NCI-H146 (cell line): ENCODE data around the gene MRGPRD.

ENCODE experiments used
- DNase-seq: peaks from one replicate; lab custom pipeline; 2025; lab: John Stamatoyannopoulos, UW

Gene MRGPRD, protein sequence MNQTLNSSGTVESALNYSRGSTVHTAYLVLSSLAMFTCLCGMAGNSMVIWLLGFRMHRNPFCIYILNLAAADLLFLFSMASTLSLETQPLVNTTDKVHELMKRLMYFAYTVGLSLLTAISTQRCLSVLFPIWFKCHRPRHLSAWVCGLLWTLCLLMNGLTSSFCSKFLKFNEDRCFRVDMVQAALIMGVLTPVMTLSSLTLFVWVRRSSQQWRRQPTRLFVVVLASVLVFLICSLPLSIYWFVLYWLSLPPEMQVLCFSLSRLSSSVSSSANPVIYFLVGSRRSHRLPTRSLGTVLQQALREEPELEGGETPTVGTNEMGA

DNA sequence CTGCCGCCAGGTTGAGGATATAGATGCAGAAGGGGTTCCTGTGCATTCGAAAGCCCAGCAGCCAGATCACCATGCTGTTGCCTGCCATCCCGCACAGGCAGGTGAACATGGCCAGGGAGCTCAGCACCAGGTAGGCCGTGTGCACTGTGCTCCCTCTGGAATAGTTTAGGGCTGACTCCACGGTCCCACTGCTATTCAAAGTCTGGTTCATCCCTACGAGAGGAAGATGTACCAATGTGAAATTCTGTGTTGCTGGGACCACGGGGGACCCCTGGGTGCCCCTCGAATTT is at the start of gene MRGPRD:
TSS of gene MRGPRD (minus strand) at position 211 of the 290 bp plus-strand sequence. CDS start at position 211, 0 bp downstream.
- DNase-seq = no peak

DNA sequence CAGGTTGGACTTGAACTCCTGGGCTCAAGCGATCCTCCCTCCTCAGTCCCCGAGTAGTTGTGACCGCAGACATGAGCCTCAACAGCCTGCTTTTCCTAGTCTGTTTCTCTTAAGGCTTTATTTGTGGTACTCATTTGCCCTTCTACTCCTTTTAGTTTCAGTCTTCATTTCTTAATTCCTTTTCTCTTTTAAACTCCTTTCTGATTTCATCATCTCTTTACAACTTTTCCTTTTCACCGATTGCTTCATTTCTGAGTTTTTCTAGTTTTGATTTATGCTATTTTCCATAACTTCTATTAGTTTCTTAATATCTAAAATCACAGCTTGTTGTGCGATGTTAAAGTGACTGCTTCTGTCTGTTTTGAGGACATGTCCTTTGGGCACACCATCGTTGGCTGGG is 49.5 kb upstream of the MRGPRD start:
- no peak for DNase-seq

DNA sequence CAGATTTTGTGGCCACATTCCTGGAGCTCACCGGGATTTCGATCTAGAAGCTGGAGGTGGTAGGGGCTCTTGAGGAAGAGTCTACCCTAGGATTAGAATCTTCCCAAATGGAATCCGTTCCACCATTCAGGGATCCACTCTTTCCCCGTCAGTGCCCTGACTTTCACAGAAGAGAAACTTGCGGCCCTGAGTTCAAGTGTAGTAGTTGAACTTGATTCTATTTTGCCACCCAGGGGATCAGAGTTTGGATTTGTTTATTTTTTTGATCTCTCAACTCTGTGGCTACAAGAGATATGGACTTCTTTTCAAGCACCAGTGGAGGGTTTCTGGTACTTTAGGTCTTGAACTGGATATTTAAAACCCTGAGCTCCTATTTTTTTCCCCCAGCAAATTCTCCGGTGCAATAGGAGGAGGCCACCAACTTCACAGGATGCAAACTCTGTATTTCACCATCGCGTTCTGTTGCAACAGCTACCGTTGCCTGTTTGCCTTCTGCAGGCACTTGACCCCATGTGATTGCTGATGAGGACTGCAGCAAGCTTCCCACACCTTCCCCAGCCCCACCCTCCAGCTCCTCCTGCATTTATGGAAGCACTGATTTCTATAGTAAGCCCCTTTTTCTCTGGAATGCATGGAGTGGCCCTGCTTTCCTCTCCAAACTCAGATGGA is 47.1 kb upstream of the MRGPRD start:
- no peak for DNase-seq

DNA sequence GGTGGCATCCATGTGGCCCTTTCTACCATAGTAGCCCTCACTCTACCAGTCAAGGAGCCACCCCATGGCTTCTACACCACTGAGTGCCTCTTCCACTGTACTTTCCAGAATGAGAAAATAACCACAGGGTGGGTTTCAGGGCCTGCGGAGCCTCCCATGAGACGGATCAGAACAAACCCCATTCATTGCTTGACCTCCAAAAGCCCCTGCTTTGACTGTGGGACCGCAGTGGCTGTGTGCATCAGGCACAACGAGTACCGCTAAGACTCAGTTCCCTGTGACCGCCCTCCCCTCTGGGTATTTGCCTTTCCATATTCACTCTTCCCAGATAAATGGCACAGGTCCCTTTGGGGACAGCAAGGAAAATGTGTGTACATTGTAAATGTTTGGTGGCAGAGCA is 43.7 kb upstream of the MRGPRD start:
- no peak for DNase-seq

DNA sequence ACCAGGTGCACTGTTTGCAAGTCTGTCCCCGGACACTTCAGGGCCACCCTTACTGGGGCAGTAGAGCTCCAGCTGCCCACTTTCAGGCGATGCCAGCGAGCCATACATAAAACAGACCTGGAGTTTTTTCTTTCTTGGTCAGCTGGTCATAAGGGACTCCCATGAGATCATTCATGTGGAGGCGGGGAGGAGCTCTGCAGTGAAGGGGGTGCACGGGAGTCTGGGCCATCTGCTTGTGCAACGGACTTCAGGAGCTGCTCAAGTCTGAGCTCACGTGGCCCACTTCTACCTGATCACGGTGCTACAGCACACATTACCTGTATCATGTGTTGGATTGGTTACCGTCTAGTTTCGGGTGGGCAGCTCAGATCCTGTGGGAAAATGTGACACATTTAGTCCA is 41.5 kb upstream of the MRGPRD start:
- no peak for DNase-seq

DNA sequence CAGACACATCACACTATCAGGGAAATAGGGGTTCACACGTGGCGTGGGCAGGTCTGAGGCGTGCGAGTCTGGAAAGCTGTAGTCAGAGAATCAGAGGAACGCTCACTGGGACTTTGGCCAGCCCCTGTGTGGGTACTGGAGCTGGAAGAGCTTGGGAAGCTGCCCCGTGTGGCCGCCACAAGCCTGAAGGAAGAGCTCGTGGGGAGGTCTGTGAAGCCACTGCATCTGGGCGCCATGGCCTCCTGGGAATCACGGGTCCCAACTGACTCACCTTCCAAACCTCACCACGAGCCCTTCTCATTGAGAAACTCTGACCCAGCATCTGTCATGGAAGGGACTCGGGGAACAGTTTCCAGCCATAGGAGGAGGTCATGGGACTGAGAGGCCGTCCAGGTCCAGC is 38.1 kb upstream of the MRGPRD start:
- DNase-seq = no peak

DNA sequence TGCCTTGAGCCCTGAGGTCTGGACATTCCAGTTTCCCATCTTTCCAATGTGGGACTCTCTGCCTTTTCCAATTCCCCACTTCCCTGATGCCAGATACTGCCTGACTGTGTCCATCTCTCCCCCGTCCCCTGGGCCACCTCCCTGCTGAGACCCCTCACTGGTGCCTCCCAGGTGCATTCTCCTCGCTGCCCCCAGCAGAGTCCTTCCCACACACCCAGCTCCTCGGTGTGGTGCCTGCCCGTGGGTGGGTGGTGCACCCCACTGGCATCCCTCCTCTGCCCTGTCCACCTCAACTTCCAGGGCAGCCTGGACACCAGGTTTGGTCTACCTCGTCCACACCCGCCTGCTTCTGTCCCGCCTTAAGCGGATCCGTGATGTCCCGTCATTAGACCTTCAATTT is 37.2 kb upstream of the MRGPRD start:
- no peak for DNase-seq

DNA sequence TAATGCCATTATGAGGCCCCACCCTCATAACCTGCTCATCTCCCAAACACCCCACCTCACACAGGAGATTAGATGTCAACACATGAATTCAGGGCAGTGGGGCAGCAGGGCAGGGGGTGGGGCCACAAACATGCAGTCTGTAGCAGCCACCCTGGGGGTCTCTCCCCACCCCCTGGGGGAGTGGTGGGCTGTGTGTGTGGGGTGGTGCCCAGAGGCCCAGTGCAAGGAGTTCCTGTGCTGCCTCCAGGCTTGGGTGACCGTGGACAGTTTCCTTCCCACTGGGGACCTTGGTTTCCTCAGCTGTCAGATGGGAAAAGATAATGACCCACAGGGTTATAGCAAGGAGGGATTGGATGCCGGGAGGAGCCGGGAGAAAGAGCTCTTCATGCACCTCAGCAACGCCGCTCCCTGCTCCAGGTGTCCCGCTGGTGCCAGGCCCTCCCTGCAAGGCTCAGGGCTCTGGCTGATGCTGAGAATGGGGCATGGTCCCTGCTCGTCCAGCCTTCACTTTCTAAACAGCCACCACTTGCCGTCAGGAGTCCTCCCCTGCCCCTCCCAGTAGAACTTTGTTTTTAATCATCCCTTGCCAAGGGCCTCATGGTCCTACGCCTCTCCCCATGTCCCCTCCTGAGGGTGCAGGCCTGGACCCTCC is 34.2 kb upstream of the MRGPRD start:
- no peak for DNase-seq

DNA sequence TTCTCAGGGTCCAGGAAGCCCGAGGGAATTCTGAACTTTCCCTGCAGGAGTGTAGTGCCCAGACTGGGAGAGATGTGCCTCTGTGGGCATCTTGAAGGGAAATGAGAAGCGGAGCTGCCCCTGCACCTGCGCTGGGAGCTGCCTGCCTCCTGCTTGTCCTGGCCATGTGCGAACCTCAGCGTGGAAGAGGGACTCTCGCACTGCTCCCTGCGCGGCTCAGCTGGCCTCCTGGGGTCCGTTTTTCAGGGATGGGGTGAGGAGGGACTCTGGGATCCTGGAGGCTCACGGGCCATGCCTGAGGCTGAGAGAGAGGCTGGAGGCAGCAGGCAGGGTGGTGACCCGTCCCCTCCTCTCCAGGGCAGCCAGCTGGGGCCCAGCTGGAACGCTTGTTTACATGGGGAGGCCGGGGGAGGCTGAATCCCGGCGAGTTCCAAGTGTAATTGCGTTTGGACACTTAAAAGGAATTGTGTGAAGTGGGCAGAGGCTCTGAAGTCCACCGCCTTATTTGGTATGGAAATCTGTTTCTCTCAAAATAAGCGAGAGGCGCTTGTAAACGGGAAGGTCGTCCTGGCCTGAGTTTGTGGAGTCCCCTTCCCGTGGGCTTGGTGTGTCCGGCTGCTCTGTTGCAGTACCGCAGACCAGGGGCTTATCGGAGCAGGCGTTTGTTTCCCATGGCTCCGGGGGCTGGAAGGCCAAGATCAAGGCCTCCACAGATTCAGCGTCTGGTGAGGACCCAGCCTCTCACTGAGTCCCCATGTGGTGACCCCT is 33.5 kb upstream of the MRGPRD start:
- DNase-seq = peak; percentile 82

DNA sequence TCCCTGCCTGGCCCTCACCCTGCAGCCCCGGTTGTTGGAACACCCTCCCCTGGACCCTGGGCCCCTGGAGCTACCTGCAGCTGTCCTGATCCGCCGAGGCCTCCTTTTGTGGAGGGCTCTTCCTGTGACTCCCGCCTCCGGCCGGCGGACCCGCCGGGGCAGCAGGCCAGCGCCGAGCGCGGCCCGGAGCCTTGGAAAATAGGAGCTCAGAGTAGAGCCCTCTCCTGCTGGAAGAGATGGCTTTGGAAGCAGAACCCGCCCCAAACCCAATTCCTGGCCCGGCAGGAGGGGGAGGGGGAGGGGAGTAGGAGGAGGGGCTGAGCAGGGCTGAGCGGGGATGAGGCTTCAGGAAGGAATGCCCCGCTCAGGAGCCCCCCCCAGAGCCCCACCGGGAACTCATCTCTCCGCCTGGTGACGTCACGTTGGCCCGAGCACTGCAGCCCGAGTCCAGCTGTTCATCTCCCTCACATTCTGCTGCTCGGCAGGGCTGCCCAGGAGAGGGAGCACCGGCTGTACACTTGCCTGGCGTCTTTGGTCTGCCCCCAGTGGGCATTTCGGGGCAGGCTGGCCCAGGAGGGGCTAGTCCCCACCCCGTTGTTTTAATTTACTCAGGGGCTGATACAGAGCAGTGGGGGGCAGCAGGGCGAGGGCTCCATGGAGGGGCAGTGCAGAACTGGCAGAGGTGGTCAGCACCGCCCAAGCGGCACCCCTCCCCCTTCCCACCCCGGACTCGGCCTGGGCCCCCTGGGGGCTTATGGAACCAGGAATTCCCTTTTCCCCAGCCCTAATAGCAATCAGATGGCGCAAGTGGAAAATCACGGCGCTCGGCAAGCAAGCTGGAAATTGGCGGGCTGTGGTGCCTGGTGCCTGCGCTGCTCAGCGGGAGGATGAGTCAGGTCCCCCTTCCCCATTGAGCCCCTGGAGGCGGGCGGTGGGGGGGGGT is 32.5 kb upstream of the MRGPRD start, which contains the start of gene MRGPRF:
TSS of gene MRGPRF (minus strand) at position 238 of the 943 bp plus-strand sequence. CDS start 3,345 bp downstream, outside the sequence.
- DNase-seq = peak; percentile 59

DNA sequence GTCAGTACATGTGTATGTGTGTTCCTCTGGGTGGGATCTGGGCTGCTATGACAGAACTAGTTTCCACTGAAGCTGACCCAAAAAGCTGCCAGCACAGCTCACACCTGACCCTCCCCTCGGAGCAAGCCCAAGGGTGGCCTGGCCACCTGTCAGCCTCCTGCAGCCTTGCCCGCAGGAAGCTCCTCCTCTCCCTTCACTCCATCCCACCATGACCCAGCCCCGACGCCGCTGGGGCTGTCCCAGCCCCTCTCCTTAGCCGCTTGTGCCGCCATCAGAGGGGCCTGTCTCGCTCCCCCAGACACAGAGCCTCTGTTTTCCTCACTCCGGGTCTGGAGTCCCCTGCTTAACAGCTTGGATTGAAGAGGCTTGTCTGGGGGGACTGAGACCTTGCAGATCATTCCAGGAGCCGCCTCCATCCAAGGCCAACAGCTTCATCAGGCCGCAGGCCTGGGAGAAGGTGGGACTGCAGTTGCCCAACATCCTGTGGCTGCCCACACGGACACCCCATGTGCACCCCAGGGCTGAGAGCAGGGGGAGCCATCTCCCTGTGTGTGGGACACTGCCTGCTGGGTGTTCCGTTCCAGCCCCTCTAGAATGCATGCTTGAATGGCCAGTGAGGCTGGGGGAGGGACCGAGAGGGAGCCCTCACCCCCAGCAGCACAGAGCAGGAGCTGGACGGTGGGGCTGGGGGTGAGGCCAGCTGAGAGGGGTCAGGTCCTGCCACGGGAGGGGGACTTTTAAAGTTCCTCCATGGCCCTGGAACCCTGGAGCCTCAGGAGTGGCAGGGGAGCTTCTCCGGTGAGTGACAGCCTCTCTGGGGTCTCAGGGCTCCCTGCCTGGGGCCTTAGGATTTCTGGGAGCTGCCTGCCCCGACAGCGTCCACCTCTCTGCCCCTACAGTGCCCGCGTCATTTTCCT is 31.6 kb upstream of the MRGPRD start:
- DNase-seq = no peak

DNA sequence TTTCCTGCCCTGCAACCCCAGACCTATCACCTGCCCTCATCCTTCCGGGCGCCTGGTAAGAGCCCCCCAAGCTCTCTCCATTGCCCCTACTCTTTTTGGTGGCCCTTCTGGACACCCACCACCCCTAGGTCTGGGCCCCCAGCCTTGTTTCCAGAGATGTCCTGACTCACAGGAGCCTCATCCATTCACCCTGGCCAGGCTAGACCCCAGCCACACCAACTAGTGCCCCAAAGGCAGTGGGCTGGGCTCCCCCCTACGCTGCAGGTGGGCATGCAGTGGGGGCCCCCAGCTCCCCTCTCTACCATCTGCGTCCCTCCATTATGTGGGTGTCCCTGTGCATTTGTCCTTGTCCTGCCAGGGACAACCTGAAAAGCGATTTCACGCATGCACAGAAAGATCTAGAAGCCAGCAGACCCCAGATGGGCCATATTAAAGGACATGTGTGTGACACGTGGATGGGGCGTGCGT is 30.9 kb upstream of the MRGPRD start:
- no peak for DNase-seq

DNA sequence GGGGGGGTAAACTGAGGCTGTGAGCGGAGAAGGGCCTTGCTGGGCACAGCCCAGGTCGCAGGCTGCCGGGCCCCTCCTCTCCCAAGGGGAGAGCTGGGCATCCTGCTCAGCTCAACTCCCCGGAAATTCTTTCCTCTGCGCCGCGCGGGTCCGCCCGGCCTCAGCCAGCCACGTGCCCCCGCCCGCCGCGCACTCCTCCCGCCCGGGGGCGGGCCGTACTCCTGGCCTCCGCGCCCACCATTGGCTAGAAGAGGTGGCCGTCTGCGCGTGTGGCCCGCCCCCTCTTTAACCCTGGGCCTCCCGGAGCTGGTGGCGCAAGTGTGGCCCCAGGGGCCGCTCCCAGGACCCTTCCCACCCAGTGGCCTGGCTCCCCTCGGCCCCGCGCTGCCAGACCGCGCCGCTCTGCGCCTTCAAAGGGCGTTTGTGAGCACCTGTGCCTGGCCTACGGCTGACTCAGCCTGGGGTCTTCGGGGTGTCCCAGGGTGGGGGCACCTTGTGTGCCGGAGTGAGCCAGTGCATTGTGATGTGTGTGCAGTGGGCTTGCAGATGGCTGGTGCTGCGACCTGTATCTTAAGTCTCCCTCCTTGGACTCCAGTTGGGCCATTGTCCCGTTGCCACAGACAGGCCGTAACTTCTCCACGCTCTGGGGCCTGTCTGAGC is 30.3 kb upstream of the MRGPRD start:
- DNase-seq = peak; percentile 59

DNA sequence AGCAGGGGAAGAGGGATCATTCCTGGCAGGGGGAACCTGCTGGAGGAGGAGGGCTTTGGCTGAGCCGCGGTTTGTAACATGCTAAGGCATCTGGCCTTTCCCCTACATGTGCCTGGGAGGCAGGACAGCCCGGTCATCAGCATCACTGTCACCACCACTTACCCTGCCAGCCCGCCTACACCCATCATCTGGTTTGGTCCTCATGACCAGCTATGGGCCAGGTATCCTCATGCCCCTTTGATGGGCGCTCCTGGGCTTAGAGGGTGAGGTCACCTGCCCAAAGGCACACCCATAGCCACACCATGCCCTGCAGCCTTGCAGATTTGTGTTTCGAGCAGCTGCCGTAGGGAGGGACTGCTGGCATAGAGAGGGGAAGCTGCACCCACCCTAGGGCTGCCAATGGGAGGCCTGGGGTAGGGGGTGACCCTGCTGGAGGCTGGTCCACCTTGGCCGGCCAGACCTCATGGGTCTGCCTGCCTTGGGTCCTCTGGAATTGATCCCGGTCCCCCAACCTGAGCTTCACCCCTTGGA is 29.6 kb upstream of the MRGPRD start:
- DNase-seq = peak; percentile 12

DNA sequence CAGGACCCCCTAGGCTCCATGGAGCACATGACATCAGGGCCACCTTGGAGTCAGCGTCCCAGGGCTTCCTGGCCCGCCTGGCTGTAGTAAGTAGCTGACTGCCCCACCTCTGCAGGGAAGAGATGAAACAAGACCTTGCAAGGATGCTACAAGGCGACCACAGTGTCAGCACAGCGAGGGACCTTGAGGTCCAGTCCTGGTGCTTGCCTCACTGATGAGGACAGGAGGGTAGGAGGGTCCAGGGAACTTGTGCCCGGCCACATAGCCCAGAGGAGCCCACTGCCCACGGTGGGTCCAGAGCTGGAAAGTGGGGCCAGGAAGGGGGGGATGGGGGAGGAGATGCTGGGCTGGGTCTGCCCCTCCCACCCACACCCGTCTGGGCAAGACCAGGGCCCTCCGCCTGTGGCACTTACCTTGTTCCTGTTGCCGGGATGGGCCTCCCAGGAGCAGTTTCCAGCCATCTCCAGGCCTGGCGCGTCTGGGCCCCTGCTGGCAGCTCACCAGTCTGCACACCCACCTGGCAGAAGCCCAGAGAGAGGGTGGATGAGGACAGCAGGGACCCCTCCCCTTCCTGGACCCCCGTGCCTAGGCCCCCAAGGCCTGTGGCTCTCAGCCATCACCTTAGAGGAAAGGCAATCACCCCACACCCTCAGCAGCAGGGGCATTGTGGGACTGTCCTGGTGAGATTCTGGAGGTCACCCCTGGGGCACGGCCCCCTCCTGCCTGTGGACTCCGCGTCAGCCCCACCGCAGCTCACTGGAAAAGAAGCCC is 28.8 kb upstream of the MRGPRD start:
- DNase-seq = no peak

DNA sequence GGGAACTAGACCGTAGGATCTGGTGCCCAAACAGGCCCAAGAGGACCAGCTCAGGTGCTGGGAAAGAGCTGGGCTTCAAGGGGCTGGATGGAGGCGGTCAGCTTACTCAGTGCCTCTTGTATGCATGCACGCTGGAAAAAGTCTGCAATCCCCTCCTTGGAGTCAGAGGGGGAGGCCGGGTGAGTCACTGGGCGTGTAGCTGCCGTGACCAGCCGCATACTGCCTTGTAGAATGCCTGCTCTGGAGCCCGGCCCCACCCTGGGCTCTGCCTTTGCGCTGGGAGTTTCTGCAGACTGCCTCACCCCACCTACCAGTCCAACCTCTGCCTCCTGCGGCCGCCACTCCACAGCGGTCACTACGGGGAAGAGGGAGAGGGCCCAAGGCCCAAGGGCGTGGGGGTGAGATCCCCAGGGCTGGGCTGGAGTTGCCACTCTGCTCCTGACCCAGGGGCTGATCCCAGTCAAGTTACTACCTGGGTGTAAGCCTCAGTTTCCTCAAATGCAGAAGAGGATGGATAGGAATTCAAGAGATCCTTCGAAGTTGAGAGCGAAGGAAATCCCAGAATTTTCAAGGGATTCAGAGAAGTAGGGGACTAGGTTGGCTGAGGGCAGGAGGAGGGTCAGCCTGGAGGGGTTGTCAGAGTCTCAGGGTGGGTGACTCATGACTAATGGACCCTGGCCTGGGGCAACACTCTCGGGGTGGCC is 28.1 kb upstream of the MRGPRD start:
- peak; percentile 24 for DNase-seq

DNA sequence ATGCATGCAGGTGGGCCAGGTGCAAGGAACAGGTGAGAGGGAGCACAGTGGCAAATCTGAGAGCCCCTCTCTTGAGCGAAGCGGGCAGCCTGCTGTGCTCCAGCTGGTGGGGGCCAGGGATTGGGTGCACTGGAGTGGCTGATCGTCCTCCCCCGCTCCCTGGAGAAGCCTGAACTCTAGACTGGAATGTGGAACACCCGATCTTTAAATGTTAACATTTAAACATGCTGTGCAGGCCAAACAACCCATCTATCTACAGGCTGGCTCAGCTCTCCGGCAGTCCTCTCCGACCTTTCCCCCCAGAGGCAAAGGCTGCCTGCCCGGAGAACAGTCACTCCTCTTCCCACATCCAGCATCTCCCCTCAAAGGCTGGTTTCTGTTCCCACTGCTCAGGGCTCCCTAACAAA is 27.2 kb upstream of the MRGPRD start:
- DNase-seq = peak; percentile 94

DNA sequence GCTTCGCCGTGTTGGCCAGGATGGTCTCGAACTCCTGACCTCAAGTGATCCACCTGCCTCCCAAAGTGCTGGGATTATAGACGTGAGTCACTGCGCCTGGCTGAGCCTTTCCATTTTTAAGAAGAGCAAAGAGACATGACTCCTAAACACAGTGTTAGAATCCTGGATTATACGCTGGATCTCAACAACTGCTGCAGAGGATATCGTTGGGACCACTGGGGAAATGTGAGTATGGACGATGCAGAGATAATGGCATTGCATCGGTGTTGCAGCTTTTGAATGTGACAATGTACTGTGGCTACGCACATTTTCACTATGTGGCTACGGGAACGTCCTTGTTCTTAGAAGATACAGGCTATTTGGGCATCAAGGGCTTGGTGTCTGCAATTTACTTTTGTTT is 26.0 kb upstream of the MRGPRD start:
- no peak for DNase-seq
